Karpas-422 (cell line): ENCODE data around the gene P2RY8. TPM values are rescaled to one million over a fixed set of nuclear protein-coding genes. Genes with fewer than 3 reads are reported as not detected.
"Not testable (repeated sequence)": the region's sequence is repeated elsewhere in the genome, so short reads cannot be mapped to it uniquely, and the experiment has no call there.

Experiments
- DNase-seq: peaks from one replicate; pipeline ENCODE4 v3.0.0-alpha.2; 2015
- H2AFZ ChIP-seq: fragments of 200-600 bp; sonication (generic); 2 replicates; pipeline ENCODE4 v1.6.1; 2014; ENCODE audit warnings: antibody characterized with exemption, low read length, mixed read lengths
- H3K27ac ChIP-seq: fragments of 200-600 bp; sonication (generic); 2 replicates; pipeline ENCODE4 v1.5.1; 2014; ENCODE audit warnings: mild to moderate bottlenecking, low read length, moderate library complexity
- H3K27me3 ChIP-seq: fragments of 200-600 bp; sonication (generic); 2 replicates; pipeline ENCODE4 v1.6.1; 2014; ENCODE audit warnings: low read length, mixed read lengths
- H3K36me3 ChIP-seq: fragments of 200-600 bp; sonication (generic); 2 replicates; pipeline ENCODE4 v1.6.1; 2014; ENCODE audit warnings: low read length, mixed read lengths; ENCODE audit not compliant: insufficient read depth
- H3K4me1 ChIP-seq: fragments of 200-600 bp; sonication (generic); 2 replicates; pipeline ENCODE4 v1.6.1; 2014; ENCODE audit warnings: mild to moderate bottlenecking, low read length, mixed read lengths
- H3K4me2 ChIP-seq: fragments of 200-600 bp; sonication (generic); 2 replicates; pipeline ENCODE4 v1.6.1; 2014; ENCODE audit warnings: low read length, low read depth, mild to moderate bottlenecking; ENCODE audit not compliant: poor library complexity, severe bottlenecking
- H3K4me3 ChIP-seq: fragments of 200-600 bp; sonication (generic); 2 replicates; pipeline ENCODE4 v1.5.1; 2014; ENCODE audit warnings: mild to moderate bottlenecking, antibody characterized with exemption, low read length, mixed read lengths
- H3K79me2 ChIP-seq: fragments of 200-600 bp; sonication (generic); 2 replicates; pipeline ENCODE4 v1.6.1; 2014; ENCODE audit warnings: mild to moderate bottlenecking, low read length, mixed read lengths
- H3K9ac ChIP-seq: fragments of 200-600 bp; sonication (generic); 2 replicates; pipeline ENCODE4 v1.6.0; 2014; ENCODE audit warnings: low read length
- H3K9me2 ChIP-seq: fragments of 200-600 bp; sonication (generic), shearing (Covaris generic); replicated peaks from 2 replicates; pipeline ENCODE4 v1.6.0; 2014; ENCODE audit warnings: mild to moderate bottlenecking, low read length, moderate library complexity; ENCODE audit not compliant: insufficient read depth
- H3K9me3 ChIP-seq: fragments of 300-700, 200-600 bp; sonication (generic); 2 replicates; pipeline ENCODE4 v1.6.1; 2014; ENCODE audit warnings: low read length, mixed read lengths
- H4K20me1 ChIP-seq: fragments of 200-600 bp; sonication (generic); 2 replicates; pipeline ENCODE4 v1.6.1; 2014; ENCODE audit warnings: mild to moderate bottlenecking, antibody characterized with exemption, low read length, low read depth; ENCODE audit not compliant: insufficient read depth
- total RNA-seq: library from RNA; depleted of rRNA; stranded (reverse); fragments of >200 nt; shearing (Covaris generic); gene quantifications from 2 replicates; pipeline ENCODE4 v1.2.3, GENCODE V29; 2014; ENCODE audit warnings: low replicate concordance

P2RY8 gene
- total RNA-seq, 1 experiment from 2014 or later, result 87.1 TPM

- no peak overlapping the region for H2AFZ ChIP-seq
- H3K4me2 ChIP-seq, result no peak overlapping the region
- no peak for DNase-seq
- H3K36me3 ChIP-seq, result no peaks in the 10 kb centered on the region
- no peaks in the 10 kb centered on the region for H3K27me3 ChIP-seq
- H3K79me2 ChIP-seq, result no peaks in the 10 kb centered on the region
- no peak overlapping the region for H3K27ac ChIP-seq
- no peaks in the 10 kb centered on the region for H4K20me1 ChIP-seq
- no peak overlapping the region for H3K4me3 ChIP-seq
- no peaks in the 10 kb centered on the region for H3K9me2 ChIP-seq
- no peak overlapping the region for H3K9ac ChIP-seq
- no peaks in the 10 kb centered on the region for H3K4me1 ChIP-seq
- H3K9me3 ChIP-seq, result 0 out of 2 replicates have a peak, but pooled peaks cover 4% of the 10 kb centered on the region
These were observed 15.1 kb upstream of the P2RY8 start for GRCh38 chrX:1551959-1552546.

- Histone ChIP-seq H3K27ac (no peak overlapping the region), H4K20me1 (no peaks in the 10 kb centered on the region), H3K4me3 (no peak overlapping the region), H2AFZ (no peak overlapping the region), H3K9me3 (no peaks in the 10 kb centered on the region), H3K9me2 (no peaks in the 10 kb centered on the region), H3K4me1 (no peaks in the 10 kb centered on the region), H3K27me3 (no peaks in the 10 kb centered on the region), H3K79me2 (no peaks in the 10 kb centered on the region), H3K36me3 (no peaks in the 10 kb centered on the region), H3K9ac (no peak overlapping the region), H3K4me2 (no peak overlapping the region)
- no peak for DNase-seq
These were observed 9.8 kb upstream of the P2RY8 start for GRCh38 chrX:1546691-1547251.

- Histone ChIP-seq H4K20me1 (no peaks in the 10 kb centered on the region), H3K9ac (no peak overlapping the region), H3K79me2 (no peaks in the 10 kb centered on the region), H3K27me3 (no peaks in the 10 kb centered on the region), H3K36me3 (no peaks in the 10 kb centered on the region), H3K4me3 (no peak overlapping the region), H3K4me1 (no peaks in the 10 kb centered on the region), H3K9me2 (no peaks in the 10 kb centered on the region), H2AFZ (no peak overlapping the region), H3K27ac (no peak overlapping the region), H3K4me2 (no peak overlapping the region), H3K9me3 (no peaks in the 10 kb centered on the region)
- DNase-seq, result no peak
These were observed 8.9 kb upstream of the P2RY8 start for GRCh38 chrX:1545776-1546408.

- no peaks in the 10 kb centered on the region for H3K27me3 ChIP-seq
- no peaks in the 10 kb centered on the region for H3K36me3 ChIP-seq
- no peaks in the 10 kb centered on the region for H3K9me3 ChIP-seq
- H2AFZ ChIP-seq, result no peak overlapping the region
- H3K27ac ChIP-seq, result no peak overlapping the region
- H3K9ac ChIP-seq, result no peak overlapping the region
- H3K9me2 ChIP-seq, result no peaks in the 10 kb centered on the region
- DNase-seq, result peak; percentile 35
- no peaks in the 10 kb centered on the region for H4K20me1 ChIP-seq
- no peaks in the 10 kb centered on the region for H3K4me1 ChIP-seq
- no peak overlapping the region for H3K4me3 ChIP-seq
- H3K79me2 ChIP-seq, result no peaks in the 10 kb centered on the region
- H3K4me2 ChIP-seq, result no peak overlapping the region
These were observed 6.2 kb upstream of the P2RY8 start for GRCh38 chrX:1542994-1543725.

- not testable (repeated sequence) for H4K20me1 ChIP-seq, H3K4me3 ChIP-seq, H3K27me3 ChIP-seq, H3K4me2 ChIP-seq, H3K36me3 ChIP-seq, H2AFZ ChIP-seq, H3K9ac ChIP-seq, H3K27ac ChIP-seq, H3K9me2 ChIP-seq, H3K9me3 ChIP-seq
- DNase-seq, result peak; percentile 31
- H3K4me1 ChIP-seq, result peaks cover 24% of the 10 kb centered on the region
- peaks cover 25% of the 10 kb centered on the region for H3K79me2 ChIP-seq
These were observed 2.2 kb upstream of the P2RY8 start for GRCh38 chrX:1539146-1539545.

GRCh38 chrX:1537716-1538090 is 718 bp upstream of the P2RY8 start:
- not testable (repeated sequence) for H3K9me2 ChIP-seq, H3K36me3 ChIP-seq, DNase-seq, H3K9me3 ChIP-seq, H4K20me1 ChIP-seq, H3K27me3 ChIP-seq
- H3K79me2 ChIP-seq, result peaks cover 30% of the 10 kb centered on the region
- peak overlapping the region; percentile 93 for H3K4me2 ChIP-seq
- peaks cover 25% of the 10 kb centered on the region for H3K4me1 ChIP-seq
- H2AFZ ChIP-seq, result peak overlapping the region; percentile 37; the same call in 1 of the 2 replicates
- H3K27ac ChIP-seq, result peak overlapping the region; percentile 96
- H3K9ac ChIP-seq, result peak overlapping the region; percentile 99
- H3K4me3 ChIP-seq, result peak overlapping the region; percentile 98

GRCh38 chrX:1536712-1537030 is 314 bp downstream of the P2RY8 start:
- peak overlapping the region; percentile 96 for H3K27ac ChIP-seq
- H4K20me1 ChIP-seq, result no peaks in the 10 kb centered on the region
- no peak overlapping the region for H2AFZ ChIP-seq
- peak overlapping the region; percentile 98 for H3K4me3 ChIP-seq
- DNase-seq, result no peak
- H3K9me3 ChIP-seq, result no peaks in the 10 kb centered on the region
- H3K9ac ChIP-seq, result peak overlapping the region; percentile 99
- H3K4me1 ChIP-seq, result peaks cover 26% of the 10 kb centered on the region
- H3K27me3 ChIP-seq, result no peaks in the 10 kb centered on the region
- peak overlapping the region; percentile 93 for H3K4me2 ChIP-seq
- peaks cover 8% of the 10 kb centered on the region for H3K36me3 ChIP-seq
- H3K79me2 ChIP-seq, result peaks cover 40% of the 10 kb centered on the region
- no peaks in the 10 kb centered on the region for H3K9me2 ChIP-seq

GRCh38 chrX:1535241-1536041 is 1.5 kb downstream of the P2RY8 start:
- Histone ChIP-seq H3K4me3 (peak overlapping the region; percentile 98), H3K9me3 (no peaks in the 10 kb centered on the region), H4K20me1 (no peaks in the 10 kb centered on the region), H3K4me2 (peak overlapping the region; percentile 93), H2AFZ (no peak overlapping the region), H3K27ac (peak overlapping the region; percentile 96), H3K79me2 (peaks cover 52% of the 10 kb centered on the region), H3K4me1 (peaks cover 30% of the 10 kb centered on the region), H3K9ac (peak overlapping the region; percentile 99), H3K9me2 (no peaks in the 10 kb centered on the region), H3K27me3 (no peaks in the 10 kb centered on the region), H3K36me3 (peaks cover 12% of the 10 kb centered on the region)
- DNase-seq, result peak; percentile 82
